Middle frontal gyrus (tissue), 1 donor: ENCODE results near the gene CCL16.
"Not testable (repeated sequence)": the region's sequence is repeated elsewhere in the genome, so short reads cannot be mapped to it uniquely, and the experiment has no call there.

Experiments used
- DNase-seq: peaks from one replicate; pipeline ENCODE4 v3.0.0-alpha.2; 2015; ENCODE audit warnings: low spot score; ENCODE audit errors: extremely low spot score

Gene CCL16

DNA sequence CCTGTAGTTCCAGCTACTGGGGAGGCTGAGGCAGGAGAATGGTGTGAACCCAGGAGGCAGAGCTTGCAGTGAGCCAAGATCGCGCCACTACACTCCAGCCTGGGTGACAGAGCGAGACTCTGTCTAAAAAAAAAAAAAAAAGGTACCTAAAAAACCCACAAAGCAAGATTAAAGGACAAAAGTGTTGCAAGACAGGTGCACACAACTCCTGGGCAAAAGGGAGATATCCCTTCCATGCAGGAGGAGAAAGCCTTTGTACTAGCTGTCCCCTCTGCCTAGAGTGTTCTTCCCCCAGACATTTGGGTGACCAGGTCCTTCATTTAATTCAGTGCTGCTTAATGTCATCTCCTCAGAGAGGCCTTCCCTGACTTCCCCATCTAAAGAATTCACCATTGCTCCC is 42.8 kb downstream of the CCL16 start:
- DNase-seq, result not testable (repeated sequence)

DNA sequence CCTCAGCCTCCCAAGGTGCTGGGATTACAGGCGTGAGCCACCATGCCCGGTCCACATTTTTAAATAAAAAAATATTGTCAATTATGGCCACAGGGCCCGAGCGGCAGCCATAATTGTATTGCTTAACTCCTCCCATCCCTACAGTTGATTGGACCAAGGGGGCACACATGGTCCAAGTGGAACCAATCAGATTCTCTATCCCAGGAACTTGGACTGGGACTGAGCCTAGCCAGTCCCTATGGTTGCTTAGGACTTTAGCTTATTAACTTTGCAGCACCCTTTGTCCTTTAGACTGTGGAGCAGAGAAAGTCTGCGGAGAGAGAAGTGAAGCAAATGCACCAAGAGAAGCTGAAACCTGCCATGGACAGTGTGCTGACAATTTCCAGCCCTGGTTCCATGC is 45.2 kb downstream of the CCL16 start:
- DNase-seq, result no peak

DNA sequence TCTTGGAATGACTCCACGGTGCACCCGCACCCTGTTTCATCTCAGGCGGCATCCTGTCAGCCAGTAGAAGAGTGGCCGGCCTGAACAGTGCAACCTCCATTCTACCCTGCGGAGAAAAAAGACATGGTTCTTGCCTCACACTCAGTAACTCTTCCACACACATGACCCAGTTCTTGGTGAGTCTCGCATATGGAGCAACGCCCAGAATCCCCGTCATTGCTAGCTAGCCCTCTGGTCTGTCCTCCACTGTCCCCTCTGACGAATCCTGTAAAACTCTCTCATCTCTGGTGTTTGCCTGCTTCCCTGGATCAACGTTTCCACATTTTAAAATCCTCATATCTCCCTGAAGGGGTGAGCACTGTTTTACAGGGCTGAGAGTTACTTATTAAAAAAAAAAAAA is 46.5 kb downstream of the CCL16 start:
- DNase-seq, result no peak

DNA sequence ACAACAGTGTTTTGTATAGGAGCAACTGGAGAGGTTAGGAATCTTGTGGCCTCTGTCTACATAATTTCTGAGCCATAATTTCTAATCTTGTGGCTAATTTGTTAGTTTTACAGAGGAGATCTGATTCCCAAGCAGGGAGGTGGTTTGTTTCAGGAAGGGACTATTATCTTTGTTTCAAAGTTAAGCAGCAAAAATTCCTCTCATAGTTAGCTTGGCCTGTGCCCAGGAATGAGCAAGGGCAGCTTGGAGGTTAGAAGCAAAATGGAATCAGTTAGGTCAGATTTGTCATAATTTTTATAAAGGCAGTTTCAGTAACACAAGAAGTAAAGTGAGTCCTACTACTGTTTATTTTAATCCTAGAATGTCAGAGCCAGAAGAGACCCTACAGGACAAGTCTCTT is 48.7 kb downstream of the CCL16 start:
- no peak for DNase-seq

DNA sequence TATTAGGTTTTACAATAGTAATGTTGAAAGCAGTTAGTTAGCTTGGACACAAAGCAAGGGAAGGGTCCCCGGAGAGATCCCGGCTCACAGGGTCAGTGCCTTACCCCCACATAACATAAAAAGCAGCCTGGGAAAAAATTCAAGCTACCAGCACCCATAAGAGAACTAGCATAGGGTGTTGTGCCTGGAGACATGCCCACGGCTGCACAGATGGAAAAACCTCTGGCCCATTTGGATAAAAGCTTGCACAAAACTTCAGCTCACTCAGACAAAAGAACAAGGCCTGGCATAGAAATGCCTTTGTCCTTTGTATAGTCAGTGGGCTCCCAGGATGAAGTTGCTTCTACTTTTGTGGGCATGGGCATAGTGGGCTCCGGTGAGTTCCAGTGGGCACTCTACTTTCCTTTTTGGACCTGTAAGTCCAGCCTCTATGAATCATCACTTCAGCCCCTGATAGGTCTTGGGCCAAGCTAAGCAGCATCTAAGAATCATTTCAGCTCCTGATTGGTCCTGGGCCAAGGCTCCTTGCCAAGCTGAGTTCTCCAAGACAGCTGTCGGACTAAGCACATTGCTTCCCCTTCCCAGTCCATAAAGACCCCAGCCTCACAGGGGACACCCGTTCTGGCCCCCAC is 49.4 kb downstream of the CCL16 start:
- no peak for DNase-seq

DNA sequence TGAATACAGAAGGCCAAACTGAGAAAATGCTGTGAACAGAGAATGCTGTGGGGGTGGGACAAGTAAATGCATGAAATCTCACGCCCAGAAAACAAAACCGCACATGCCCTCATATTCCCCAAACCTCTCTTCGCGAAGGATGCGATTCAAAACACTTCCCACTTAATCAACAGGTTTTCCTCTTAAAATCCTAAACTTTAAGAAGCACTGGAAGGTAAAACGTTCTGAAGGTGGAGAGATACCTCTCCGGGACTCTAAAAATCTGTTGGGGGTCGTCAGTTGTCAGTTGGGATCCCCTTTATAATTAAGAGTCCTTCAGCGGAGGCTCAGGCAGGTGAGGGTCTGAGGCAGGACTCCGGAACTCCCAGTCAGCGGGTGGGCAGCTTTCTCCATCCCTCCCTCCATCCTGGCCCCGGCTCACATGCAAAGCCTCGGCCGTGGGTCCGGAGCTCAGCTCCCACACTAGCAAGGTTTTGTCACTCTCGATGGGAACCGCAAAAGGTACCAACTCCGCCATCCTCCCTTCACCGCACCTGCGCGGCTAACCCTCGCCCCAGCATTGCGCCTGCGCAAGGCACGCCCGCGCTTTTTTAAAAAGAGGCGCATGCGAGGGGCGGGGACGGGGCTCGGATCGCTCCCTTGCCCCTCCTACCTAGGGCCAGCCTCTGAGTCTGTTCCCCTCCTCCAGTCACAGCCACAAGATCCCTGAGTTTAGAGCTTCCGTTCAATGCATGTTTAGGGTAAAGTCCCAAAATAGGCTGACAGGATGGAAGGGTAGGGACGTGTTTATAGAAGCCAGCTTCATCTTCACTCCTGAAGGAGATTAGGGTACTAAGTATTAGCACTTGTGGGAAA is 50.9 kb downstream of the CCL16 start, which contains the start of gene RDM1:
TSS of gene RDM1 (minus strand) at position 563 of the 855 bp plus-strand sequence. CDS start at position 517, 46 bp downstream.
- DNase-seq, result no peak

DNA sequence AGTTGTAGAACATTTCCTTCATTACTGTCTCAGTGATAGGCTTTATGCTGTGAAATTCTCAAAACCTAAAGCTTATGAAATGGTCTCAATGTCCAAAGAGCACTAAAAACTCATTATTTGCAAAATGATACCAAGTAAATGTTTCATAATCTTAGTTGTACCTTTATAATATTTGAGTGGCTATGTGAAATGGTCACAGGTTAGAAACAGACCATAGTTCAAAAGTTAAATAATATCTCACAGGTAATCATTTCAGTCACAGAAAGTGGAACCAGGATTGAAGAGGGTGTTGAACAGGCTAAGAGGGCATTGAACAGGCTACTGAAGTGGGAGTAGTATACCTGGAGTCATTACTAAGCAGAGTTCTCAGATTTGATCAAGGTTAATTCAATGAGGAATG is 53.6 kb downstream of the CCL16 start:
- no peak for DNase-seq
